GM21360 (cell line): ENCODE data around the gene SNAI1.

Experiments used
- ATAC-seq: cut with Tn5 transposase; IDR thresholded peaks from one replicate; pipeline ENCODE4 v1.9.1; 2021; ENCODE audit warnings: mild to moderate bottlenecking, moderate library complexity; ENCODE audit not compliant: unreplicated experiment

Gene SNAI1

DNA sequence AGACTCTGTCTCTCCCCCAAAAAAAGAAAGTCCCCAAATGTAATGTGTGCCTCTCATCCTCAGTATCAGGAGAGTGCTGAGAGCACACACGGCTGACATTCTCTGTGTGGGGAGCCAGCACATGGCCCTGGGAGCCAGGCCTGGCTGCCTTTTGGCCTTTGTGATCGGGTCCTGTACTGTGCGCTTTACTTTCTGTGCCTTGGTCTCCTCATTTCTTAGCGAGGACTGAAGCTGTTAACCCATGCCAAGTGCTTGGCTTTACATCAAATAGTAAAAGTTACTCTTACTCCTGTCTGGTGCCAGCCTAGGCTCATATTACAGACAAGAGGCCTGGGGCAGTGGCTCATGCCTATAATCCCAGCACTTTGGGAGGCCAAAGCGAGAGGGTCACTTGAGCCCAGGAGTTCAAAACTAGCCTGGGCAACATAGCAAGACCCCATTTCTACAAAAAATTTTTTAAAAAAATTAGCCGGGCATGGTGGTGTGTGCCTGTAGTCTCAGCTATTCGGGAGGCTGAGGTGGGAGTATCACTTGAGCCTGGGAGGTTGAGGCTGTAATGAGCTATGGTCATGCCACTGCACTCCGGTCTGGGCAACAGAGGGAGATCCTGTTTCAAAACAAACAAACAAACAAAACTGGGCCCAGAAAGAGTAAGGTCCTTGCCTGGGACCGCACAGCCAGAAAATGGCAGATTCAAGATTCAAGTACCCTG, 50.3 kb downstream of the SNAI1 start:
- no peak for ATAC-seq

DNA sequence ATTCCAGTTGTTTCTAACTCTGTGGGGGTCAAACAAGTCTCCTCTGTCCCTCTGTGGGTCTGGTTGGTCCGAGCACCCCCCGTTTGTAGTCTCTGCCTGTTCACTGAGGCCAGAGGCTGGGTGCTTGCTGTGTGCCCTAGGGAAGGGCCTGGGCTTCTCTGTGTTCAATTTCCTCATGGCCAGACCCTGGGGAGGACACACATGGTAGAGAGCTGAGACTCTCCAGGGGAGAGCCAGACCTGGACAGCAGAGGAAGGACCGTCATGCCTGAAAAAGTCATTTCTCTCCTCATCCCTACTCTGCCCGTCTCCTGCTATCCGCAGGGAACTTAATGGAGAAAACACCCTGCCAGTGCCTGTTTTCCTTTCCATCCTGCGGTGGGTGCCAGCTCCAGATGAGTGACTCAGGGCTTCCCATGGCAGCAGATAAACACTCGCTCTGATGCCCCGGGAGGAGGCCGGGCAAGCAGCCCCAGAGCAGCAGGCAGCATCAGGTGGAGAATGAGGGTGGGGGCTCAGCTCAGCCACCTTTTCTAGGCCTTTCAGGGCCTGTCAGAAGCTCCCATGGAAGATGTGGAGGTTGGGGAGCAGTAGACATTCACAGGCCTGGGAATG, 51.9 kb downstream of the SNAI1 start:
- no peak for ATAC-seq

DNA sequence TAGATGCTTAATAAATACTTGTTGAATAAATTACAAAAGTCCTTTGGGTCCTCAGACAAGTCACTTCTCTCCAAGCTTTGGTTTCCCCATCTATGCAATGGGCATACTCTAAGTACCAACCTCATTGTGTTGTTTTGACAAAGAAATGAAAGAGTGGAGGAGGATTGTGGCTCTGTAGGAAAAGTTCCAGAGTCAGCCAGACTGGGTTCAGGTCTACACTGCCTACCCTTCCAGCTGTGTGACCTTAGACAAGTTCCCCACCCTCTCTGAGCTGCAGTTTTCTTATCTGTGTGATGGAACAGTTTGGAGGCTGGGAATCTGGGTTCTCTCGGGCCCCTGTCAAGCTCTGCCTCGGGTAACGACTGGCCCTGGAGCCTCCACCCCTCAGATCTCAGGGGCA, 53.9 kb downstream of the SNAI1 start:
- ATAC-seq: no peak

DNA sequence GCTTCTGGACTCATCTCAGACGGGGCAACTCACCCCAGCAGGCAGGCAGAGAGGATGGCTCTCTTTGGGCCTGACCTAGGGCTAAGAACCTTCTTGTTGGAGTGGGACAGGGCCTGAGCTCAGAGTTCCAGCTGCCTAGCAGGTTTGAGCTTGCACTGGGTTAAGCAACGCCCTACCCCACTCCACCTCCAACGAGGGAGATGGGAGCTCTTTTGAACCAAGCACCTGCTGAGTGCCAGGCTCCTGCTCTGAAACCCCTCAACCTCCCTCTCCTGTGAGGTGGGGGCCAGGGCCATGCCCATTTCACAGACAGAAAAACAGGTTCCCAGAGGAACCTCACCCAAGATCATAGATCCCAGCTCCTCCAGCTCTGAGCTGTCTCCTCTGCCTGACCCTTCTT, 54.3 kb downstream of the SNAI1 start:
- no peak for ATAC-seq

DNA sequence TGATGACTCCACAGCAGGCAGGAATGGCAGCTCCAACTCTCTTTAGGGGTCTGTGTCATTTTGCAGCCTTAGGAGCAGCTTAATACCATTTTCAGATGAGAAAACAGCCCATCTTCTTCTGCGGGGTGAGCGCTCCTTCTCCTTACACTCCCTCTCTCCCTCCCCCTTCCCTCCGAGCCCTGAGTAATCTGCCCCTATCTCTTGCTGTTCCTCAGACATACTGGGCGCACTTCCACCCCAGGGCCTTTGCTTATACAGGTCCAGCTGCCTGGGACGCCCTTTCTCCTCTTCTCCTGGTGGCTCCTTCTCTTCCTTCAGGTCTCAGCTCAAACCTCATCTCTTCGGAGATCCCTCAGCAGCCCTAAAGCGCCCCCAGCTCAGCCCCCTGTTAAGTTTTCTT, 54.8 kb downstream of the SNAI1 start:
- no peak for ATAC-seq

DNA sequence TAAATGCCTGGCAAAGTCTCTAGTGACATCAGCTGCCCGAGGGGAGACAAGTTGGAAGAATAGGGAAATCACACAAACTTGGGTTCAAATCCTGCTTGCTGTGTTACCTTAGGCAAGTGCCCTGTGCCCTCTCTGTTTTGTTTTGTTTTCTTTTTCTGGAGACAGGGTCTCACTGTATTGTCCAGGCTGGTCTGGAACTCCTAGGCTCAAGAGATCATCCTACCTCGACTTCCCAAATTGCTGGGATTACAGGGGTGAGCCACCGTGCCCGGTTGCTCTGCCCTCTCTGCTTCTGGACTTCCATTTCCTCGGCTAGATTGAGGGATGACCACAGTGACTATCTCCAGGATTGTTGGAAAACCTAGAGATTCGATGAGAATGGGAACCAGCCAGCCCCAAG, 55.4 kb downstream of the SNAI1 start:
- ATAC-seq: no peak
